IMR-90 (cell line): ENCODE data around the gene KCNH2. TPM values are rescaled to one million over a fixed set of nuclear protein-coding genes. Genes with fewer than 3 reads are reported as not detected.

ENCODE experiments used
- ATAC-seq: fragments of 200-7000 bp; cut with Tn5 transposase; 2 replicates; pipeline ENCODE4 v1.9.1; 2020; ENCODE audit warnings: low read depth, mild to moderate bottlenecking, moderate library complexity
- BruUV-seq: library from RNA; stranded (reverse); fragments of 400-500 nt; replicated peaks from 2 replicates; lab custom pipeline; 2021; lab: Mats Ljungman, UMichigan
- CTCF ChIA-PET: fragments of 300-600 bp; formaldehyde crosslinking; extraction: SDS; loops from one replicate; lab custom pipeline; 2021; ENCODE audit warnings: antibody characterized with exemption; lab: Yijun Ruan, JAX
- POLR2A ChIA-PET: fragments of 300-600 bp; sonication (Branson Sonifier 250); formaldehyde crosslinking; loops from one replicate; lab custom pipeline; 2022; ENCODE audit warnings: antibody characterized with exemption; ENCODE audit not compliant: unreplicated experiment; lab: Charles Lee
- DNase-seq: peaks from one replicate; pipeline ENCODE4 v3.0.0; 2013
- H2AFZ ChIP-seq: replicated peaks from 2 replicates; pipeline ENCODE3; 2013; ENCODE audit warnings: low read length, mild to moderate bottlenecking; ENCODE audit not compliant: poor library complexity
- H2AK5ac ChIP-seq: 2 replicates; pipeline ENCODE4 v1.6.1; 2013; ENCODE audit warnings: low read depth, low read length, inconsistent platforms
- H2AK9ac ChIP-seq: replicated peaks from 2 replicates; pipeline ENCODE3; 2013; ENCODE audit warnings: mild to moderate bottlenecking, low read depth, low read length, moderate library complexity; ENCODE audit not compliant: poor library complexity
- H2BK120ac ChIP-seq: 2 replicates; pipeline ENCODE4 v1.6.1; 2013; ENCODE audit warnings: low read depth, low read length, inconsistent platforms
- H2BK15ac ChIP-seq: 3 replicates; pipeline ENCODE4 v1.6.1; 2013; ENCODE audit warnings: low read depth, low read length, inconsistent platforms
- H2BK20ac ChIP-seq: 2 replicates; pipeline ENCODE4 v1.6.1; 2013; ENCODE audit warnings: low read depth, mild to moderate bottlenecking, inconsistent platforms, low read length, moderate library complexity
- H2BK5ac ChIP-seq: 2 replicates; pipeline ENCODE4 v1.6.1; 2013; ENCODE audit warnings: mild to moderate bottlenecking, low read depth, low read length, inconsistent platforms; ENCODE audit not compliant: poor library complexity, severe bottlenecking
- H3K14ac ChIP-seq: replicated peaks from 2 replicates; pipeline ENCODE4 v1.6.1; 2013; ENCODE audit warnings: low read depth, low read length, inconsistent platforms
- H3K18ac ChIP-seq: 2 replicates; pipeline ENCODE4 v1.6.1; 2013; ENCODE audit warnings: low read depth, low read length, control low read depth
- H3K23ac ChIP-seq: 2 replicates; pipeline ENCODE4 v1.6.1; 2013; ENCODE audit warnings: low read depth, low read length, inconsistent platforms
- H3K27ac ChIP-seq: 2 replicates; pipeline ENCODE4 v1.5.1; 2013; ENCODE audit warnings: mild to moderate bottlenecking, control low read depth, low read length; ENCODE audit not compliant: insufficient read depth
- H3K27me3 ChIP-seq: 2 replicates; pipeline ENCODE4 v1.6.1; 2013; ENCODE audit warnings: low read length; ENCODE audit not compliant: control insufficient read depth, insufficient read depth
- H3K36me3 ChIP-seq: 2 replicates; pipeline ENCODE4 v1.6.1; 2013; ENCODE audit warnings: low read length, mixed read lengths; ENCODE audit not compliant: control insufficient read depth, insufficient read depth
- H3K4ac ChIP-seq: 2 replicates; pipeline ENCODE4 v1.6.1; 2013; ENCODE audit warnings: low read depth, low read length, inconsistent platforms
- H3K4me1 ChIP-seq: 2 replicates; pipeline ENCODE4 v1.6.1; 2013; ENCODE audit warnings: low read length, mixed read lengths; ENCODE audit not compliant: control insufficient read depth, insufficient read depth
- H3K4me2 ChIP-seq: 2 replicates; pipeline ENCODE4 v1.6.1; 2013; ENCODE audit warnings: low read depth, mild to moderate bottlenecking, control low read depth, low read length, moderate library complexity
- H3K4me3 ChIP-seq: 2 replicates; pipeline ENCODE4 v1.5.1; 2013; ENCODE audit warnings: low read depth, mild to moderate bottlenecking, control low read depth, low read length, moderate library complexity; ENCODE audit not compliant: insufficient read depth
- H3K56ac ChIP-seq: 2 replicates; pipeline ENCODE4 v1.6.1; 2013; ENCODE audit warnings: low read length, inconsistent platforms; ENCODE audit not compliant: insufficient read depth; ENCODE audit errors: extremely low read depth
- H3K79me1 ChIP-seq, 2 experiments: 2 replicates each; pipeline ENCODE4 v1.6.1; 2013; ENCODE audit warnings: low read length in 2 of 2, inconsistent platforms in 1 of 2, low read depth in 1 of 2
- H3K9ac ChIP-seq: 2 replicates; pipeline ENCODE4 v1.6.1; 2013; ENCODE audit warnings: low read depth, low read length, control low read depth
- H3K9me1 ChIP-seq: 2 replicates; pipeline ENCODE4 v1.6.1; 2013; ENCODE audit warnings: low read length, inconsistent platforms; ENCODE audit not compliant: insufficient read depth
- H3K9me3 ChIP-seq: 2 replicates; pipeline ENCODE4 v1.6.1; 2013; ENCODE audit warnings: low read length; ENCODE audit not compliant: control insufficient read depth, insufficient read depth
- H4K20me1 ChIP-seq: 2 replicates; pipeline ENCODE4 v1.6.1; 2013; ENCODE audit warnings: low read length, inconsistent platforms; ENCODE audit not compliant: insufficient read depth
- H4K5ac ChIP-seq: 2 replicates; pipeline ENCODE4 v1.6.1; 2013; ENCODE audit warnings: mild to moderate bottlenecking, low read depth, low read length, control low read depth
- H4K8ac ChIP-seq, 2 experiments: 2 replicates each; pipeline ENCODE4 v1.6.1; 2013; ENCODE audit warnings: low read depth in 2 of 2, low read length in 2 of 2, control low read depth in 1 of 2, inconsistent platforms in 1 of 2
- H4K91ac ChIP-seq: 2 replicates; pipeline ENCODE4 v1.6.1; 2013; ENCODE audit warnings: low read depth, low read length, inconsistent platforms; ENCODE audit not compliant: insufficient read depth
- BHLHE40 ChIP-seq: fragments of 150-350 bp; IDR thresholded peaks from 2 replicates; pipeline ENCODE4 v1.6.1; 2016; ENCODE audit warnings: mild to moderate bottlenecking, low read depth, low read length
- CEBPB ChIP-seq: IDR thresholded peaks from 2 replicates; pipeline ENCODE4 v1.6.1; 2012; ENCODE audit warnings: low read depth, low read length, improper control_type of control experiment
- FOS ChIP-seq: fragments of 150-350 bp; IDR thresholded peaks from 2 replicates; pipeline ENCODE4 v1.6.1; 2016; ENCODE audit warnings: low read depth, low read length
- MAFK ChIP-seq: IDR thresholded peaks from 2 replicates; pipeline ENCODE4 v1.6.1; 2012; ENCODE audit warnings: low read depth, low read length, improper control_type of control experiment
- MAZ ChIP-seq: IDR thresholded peaks from 2 replicates; pipeline ENCODE4 v1.6.1; 2012; ENCODE audit warnings: low read depth, mild to moderate bottlenecking, low read length, improper control_type of control experiment, moderate library complexity, borderline replicate concordance
- MXI1 ChIP-seq: IDR thresholded peaks from 2 replicates; pipeline ENCODE4 v1.6.1; 2012; ENCODE audit warnings: low read depth, mild to moderate bottlenecking, low read length, moderate library complexity, borderline replicate concordance
- RAD21 ChIP-seq: IDR thresholded peaks from 2 replicates; pipeline ENCODE4 v1.6.1; 2012; ENCODE audit warnings: low read length, improper control_type of control experiment
- RCOR1 ChIP-seq: IDR thresholded peaks from 2 replicates; pipeline ENCODE4 v1.6.1; 2012; ENCODE audit warnings: mild to moderate bottlenecking, low read length, improper control_type of control experiment; ENCODE audit not compliant: insufficient replicate concordance
- RFX5 ChIP-seq: IDR thresholded peaks from 2 replicates; pipeline ENCODE4 v1.8.0; 2012; ENCODE audit warnings: low read depth, mild to moderate bottlenecking, low read length, moderate library complexity
- WGBS, 2 experiments: methylation state at CpG; one replicate each; pipeline versions ENCODE4 v1.1.5 to v1.1.7; 2013; ENCODE audit warnings: missing lambda C conversion rate in 2 of 2; ENCODE audit not compliant: insufficient read length in 1 of 2; ENCODE audit errors: extremely low coverage in 2 of 2; 5-methylcytosine and 5-hydroxymethylcytosine counted together
- dilution Hi-C: fragments of 300-500 bp; cut with HindIII; formaldehyde crosslinking; loops from one replicate; pipeline ENCODE4 v1.14.3; 2018; ENCODE audit warnings: low sequenced_read_pairs; ENCODE audit not compliant: unreplicated experiment
- in situ Hi-C: fragments of 300-500 bp; cut with MboI; formaldehyde crosslinking; loops from 3 replicates; pipeline ENCODE4 v1.14.3; 2019; ENCODE audit warnings: low sequenced_read_pairs, inconsistent platforms, mixed read lengths
- intact Hi-C: fragments of 100-400 bp; cut with micrococcal nuclease; formaldehyde crosslinking; loops from 2 replicates; pipeline ENCODE4 v1.10.0; 2022
- polyA plus RNA-seq, 3 experiments: library from polyadenylated mRNA; depleted of rRNA; stranded (reverse); fragments of >200 nt; gene quantifications; 2 replicates each; pipeline ENCODE4 v1.2.3, GENCODE V29; 2012; ENCODE audit warnings: low replicate concordance in 1 of 3
- total RNA-seq: library from RNA; depleted of rRNA; stranded (reverse); fragments of >200 nt; gene quantifications from 2 replicates; pipeline ENCODE4 v1.2.3, GENCODE V29; 2012
- TF ChIP-seq, protein P1 (sequence below): fragments of 150-350 bp; IDR thresholded peaks from 2 replicates; pipeline ENCODE4 v1.6.1; 2016; ENCODE audit warnings: low read depth, mild to moderate bottlenecking, low read length, moderate library complexity, borderline replicate concordance
- TF ChIP-seq, protein P2 (sequence below): conservative IDR thresholded peaks from 2 replicates; pipeline ENCODE4 v1.5.1; 2012; ENCODE audit warnings: mild to moderate bottlenecking, low read depth, low read length, improper control_type of control experiment
- TF ChIP-seq, protein P3 (sequence below): fragments of 150-350 bp; IDR thresholded peaks from 2 replicates; pipeline ENCODE4 v1.6.1; 2017; ENCODE audit warnings: mild to moderate bottlenecking, antibody characterized with exemption, low read length, low read depth

The KCNH2 gene
- total and polyA plus RNA-seq, 2 of the 4 experiments (the other 2 are of a cell fraction), result 0.90 to 2.1 TPM

DNA sequence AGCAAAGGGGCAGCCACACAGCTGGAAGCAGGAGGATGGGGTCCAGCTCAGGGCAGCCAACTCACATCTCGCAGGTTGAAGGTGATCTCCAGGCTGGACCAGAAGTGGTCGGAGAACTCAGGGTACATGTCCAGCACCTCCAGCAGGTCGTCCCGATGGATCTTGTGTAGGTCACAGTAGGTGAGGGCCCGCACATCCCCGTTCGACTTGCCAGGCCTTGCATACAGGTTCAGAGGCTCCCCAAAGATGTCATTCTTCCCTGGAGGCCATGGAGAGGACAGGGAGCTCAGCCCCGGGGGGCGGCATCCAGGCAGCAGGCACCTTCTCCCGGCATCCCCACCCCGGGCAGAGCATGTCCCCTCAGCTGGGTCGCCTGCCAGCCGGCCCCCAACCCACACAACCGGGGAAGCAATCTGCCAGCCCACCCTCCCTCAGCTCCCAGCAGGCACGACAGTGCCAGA is 29.3 kb downstream of the KCNH2 start:
- H3K27ac ChIP-seq, result no peak overlapping the region
- H2AK9ac ChIP-seq, result no peak overlapping the region
- no peaks in the 10 kb centered on the region for H3K9me3 ChIP-seq
- H2AFZ ChIP-seq, result no peak overlapping the region
- no peak overlapping the region for H2BK5ac ChIP-seq
- no peak overlapping the region for H3K56ac ChIP-seq
- no peak overlapping the region for H3K4ac ChIP-seq
- H3K27me3 ChIP-seq, result no peaks in the 10 kb centered on the region
- 0 out of 2 replicates have a peak overlapping the region, but pooled peaks have one; percentile 39 for H2AK5ac ChIP-seq
- no peak overlapping the region for H2BK20ac ChIP-seq
- BruUV-seq, result no TSS peak
- CTCF ChIA-PET, result interaction anchor here (0.8 kb wide), 1 partner anchor 15 kb away, joined by 3 read pairs; no protein-coding TSS in a partner anchor
- no peak overlapping the region for H4K91ac ChIP-seq
- intact Hi-C loops, result no loop called here
- no peak overlapping the region for H3K4me2 ChIP-seq
- no peak overlapping the region for H3K23ac ChIP-seq
- H3K14ac ChIP-seq, result no peak overlapping the region
- DNase-seq (no peak), ATAC-seq (no peak)
- no peak overlapping the region for H3K9ac ChIP-seq
- H2BK15ac ChIP-seq, result no peak overlapping the region
- no peaks in the 10 kb centered on the region for H3K9me1 ChIP-seq
- WGBS, 2 experiments, result 52% methylated on average over 4 of the region's 15 CpGs; no CpG with 5 or more reads in 1 of the 2 experiments
- in situ Hi-C loops, result no loop called here
- H4K8ac ChIP-seq, result no peak overlapping the region
- POLR2A ChIA-PET, result no interaction called here
- no peak overlapping the region for H3K4me3 ChIP-seq
- H3K36me3 ChIP-seq, result peaks cover 12% of the 10 kb centered on the region; the same call in 1 of the 2 replicates
- TF ChIP-seq MXI1 (no peak), RAD21 (no peak), MAFK (no peak), CEBPB (no peak), BHLHE40 (no peak), RCOR1 (no peak), FOS (no peak), RFX5 (no peak), MAZ (no peak)
- TF ChIP-seq, protein P1, sequence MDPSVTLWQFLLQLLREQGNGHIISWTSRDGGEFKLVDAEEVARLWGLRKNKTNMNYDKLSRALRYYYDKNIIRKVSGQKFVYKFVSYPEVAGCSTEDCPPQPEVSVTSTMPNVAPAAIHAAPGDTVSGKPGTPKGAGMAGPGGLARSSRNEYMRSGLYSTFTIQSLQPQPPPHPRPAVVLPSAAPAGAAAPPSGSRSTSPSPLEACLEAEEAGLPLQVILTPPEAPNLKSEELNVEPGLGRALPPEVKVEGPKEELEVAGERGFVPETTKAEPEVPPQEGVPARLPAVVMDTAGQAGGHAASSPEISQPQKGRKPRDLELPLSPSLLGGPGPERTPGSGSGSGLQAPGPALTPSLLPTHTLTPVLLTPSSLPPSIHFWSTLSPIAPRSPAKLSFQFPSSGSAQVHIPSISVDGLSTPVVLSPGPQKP, result no peak
- TF ChIP-seq, protein P2, sequence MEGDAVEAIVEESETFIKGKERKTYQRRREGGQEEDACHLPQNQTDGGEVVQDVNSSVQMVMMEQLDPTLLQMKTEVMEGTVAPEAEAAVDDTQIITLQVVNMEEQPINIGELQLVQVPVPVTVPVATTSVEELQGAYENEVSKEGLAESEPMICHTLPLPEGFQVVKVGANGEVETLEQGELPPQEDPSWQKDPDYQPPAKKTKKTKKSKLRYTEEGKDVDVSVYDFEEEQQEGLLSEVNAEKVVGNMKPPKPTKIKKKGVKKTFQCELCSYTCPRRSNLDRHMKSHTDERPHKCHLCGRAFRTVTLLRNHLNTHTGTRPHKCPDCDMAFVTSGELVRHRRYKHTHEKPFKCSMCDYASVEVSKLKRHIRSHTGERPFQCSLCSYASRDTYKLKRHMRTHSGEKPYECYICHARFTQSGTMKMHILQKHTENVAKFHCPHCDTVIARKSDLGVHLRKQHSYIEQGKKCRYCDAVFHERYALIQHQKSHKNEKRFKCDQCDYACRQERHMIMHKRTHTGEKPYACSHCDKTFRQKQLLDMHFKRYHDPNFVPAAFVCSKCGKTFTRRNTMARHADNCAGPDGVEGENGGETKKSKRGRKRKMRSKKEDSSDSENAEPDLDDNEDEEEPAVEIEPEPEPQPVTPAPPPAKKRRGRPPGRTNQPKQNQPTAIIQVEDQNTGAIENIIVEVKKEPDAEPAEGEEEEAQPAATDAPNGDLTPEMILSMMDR, result no peak
- TF ChIP-seq, protein P3, sequence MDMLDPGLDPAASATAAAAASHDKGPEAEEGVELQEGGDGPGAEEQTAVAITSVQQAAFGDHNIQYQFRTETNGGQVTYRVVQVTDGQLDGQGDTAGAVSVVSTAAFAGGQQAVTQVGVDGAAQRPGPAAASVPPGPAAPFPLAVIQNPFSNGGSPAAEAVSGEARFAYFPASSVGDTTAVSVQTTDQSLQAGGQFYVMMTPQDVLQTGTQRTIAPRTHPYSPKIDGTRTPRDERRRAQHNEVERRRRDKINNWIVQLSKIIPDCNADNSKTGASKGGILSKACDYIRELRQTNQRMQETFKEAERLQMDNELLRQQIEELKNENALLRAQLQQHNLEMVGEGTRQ, result no peak
- no peak overlapping the region for H2BK120ac ChIP-seq
- no peaks in the 10 kb centered on the region for H3K79me1 ChIP-seq
- no peak overlapping the region for H3K18ac ChIP-seq
- no peaks in the 10 kb centered on the region; the same call in 1 of the 2 replicates for H4K20me1 ChIP-seq
- peaks cover 3% of the 10 kb centered on the region; the same call in 1 of the 2 replicates for H3K4me1 ChIP-seq
- no peak overlapping the region for H4K5ac ChIP-seq
- dilution Hi-C loops, result no loop called here
